ENCODE results near the gene GHR.

The GHR gene

DNA sequence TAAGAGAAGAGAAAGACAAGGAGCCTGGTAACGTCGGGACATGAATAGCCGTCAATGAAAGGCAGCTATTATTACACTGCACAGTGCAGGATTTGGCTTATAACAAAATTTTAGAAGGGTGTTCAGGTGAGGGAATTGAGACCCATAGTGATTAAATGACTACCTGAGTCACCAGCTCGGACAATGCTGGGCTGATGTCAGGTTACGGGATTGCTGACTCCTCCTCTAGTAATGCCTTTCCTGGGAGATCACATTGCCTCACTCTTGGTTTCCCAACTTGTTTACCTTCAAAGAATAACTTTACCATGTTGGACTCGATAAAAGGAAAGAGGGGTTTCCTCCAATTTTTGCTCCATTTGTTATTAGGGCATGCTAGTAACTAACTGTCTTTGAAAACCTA is 132.6 kb downstream of the GHR start:
- TF ChIP-seq, protein P1, sequence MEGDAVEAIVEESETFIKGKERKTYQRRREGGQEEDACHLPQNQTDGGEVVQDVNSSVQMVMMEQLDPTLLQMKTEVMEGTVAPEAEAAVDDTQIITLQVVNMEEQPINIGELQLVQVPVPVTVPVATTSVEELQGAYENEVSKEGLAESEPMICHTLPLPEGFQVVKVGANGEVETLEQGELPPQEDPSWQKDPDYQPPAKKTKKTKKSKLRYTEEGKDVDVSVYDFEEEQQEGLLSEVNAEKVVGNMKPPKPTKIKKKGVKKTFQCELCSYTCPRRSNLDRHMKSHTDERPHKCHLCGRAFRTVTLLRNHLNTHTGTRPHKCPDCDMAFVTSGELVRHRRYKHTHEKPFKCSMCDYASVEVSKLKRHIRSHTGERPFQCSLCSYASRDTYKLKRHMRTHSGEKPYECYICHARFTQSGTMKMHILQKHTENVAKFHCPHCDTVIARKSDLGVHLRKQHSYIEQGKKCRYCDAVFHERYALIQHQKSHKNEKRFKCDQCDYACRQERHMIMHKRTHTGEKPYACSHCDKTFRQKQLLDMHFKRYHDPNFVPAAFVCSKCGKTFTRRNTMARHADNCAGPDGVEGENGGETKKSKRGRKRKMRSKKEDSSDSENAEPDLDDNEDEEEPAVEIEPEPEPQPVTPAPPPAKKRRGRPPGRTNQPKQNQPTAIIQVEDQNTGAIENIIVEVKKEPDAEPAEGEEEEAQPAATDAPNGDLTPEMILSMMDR (IDR thresholded peaks at IDR 0.05): no peak

DNA sequence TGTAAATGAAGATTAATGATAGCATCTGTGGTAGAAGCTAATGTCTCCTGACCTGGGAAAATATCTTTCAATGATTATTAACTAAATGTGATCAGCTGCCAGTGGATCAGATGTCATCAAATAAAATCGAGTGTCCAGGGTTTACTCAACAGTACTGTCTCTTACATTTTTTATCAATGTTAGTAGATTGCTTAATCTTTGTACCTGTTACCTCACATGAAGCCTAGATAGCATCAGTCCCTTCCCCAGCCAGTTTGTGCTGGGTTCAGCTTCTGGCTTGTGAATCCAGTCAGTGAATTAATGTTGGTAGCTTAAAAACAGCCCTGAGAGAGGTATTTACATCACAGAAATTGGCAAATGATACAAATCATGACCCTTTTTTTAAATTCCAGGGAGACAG is 134.4 kb downstream of the GHR start:
- TF ChIP-seq, protein P1 (IDR thresholded peaks at IDR 0.05): no peak

DNA sequence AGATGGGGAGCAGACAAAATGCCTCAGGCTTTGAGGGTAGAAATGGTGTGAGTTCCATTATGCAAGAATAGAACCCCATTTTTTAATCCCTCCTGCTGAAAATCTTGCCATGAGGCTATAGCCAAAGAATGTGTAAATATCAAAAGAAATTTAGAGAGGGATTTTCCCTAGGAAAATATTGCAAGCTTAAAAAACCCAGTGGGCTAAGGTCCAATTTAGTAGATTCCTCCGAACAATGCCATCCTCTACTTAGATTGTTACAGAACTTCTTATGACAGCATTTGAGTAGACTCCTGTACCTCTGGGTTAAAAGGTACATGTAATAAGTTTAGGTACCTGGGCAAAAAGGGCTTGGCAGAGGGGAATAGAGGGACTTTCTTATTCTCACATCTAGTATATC is 138.4 kb downstream of the GHR start:
- TF ChIP-seq, protein P1 (IDR thresholded peaks at IDR 0.05): no peak

DNA sequence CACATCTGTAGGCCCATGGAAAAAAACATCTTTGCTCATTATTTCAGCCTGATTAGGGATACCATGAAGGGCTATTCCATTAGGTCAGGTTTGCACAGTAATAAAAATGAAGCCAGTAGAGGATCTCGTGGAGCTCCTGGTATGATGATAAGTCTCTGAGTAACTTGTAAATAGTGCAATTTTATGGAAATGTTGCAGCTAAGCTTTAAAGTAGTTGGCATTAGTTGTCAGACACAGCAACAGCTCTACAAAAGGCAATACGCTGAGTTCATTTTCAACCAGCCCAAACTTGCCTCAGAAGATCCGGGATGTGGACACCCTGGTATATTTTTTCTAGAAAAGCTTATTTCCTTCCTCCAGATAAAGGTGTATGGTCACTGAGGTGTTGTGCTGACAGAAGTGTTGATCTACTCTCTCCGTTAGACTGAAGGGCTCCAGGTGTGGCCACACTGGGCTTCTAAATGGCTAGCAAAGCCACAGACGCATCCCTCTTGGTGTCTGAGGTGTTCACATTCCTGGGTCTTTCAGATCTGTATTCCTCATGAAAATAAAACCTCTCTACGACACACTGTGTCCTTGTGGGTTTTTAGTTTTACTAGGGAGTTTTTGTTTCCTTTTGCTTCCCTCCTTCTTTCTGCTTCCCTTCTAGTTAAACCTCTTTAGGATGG is 141.6 kb downstream of the GHR start:
- TF ChIP-seq, protein P1 (IDR thresholded peaks at IDR 0.05): no peak

DNA sequence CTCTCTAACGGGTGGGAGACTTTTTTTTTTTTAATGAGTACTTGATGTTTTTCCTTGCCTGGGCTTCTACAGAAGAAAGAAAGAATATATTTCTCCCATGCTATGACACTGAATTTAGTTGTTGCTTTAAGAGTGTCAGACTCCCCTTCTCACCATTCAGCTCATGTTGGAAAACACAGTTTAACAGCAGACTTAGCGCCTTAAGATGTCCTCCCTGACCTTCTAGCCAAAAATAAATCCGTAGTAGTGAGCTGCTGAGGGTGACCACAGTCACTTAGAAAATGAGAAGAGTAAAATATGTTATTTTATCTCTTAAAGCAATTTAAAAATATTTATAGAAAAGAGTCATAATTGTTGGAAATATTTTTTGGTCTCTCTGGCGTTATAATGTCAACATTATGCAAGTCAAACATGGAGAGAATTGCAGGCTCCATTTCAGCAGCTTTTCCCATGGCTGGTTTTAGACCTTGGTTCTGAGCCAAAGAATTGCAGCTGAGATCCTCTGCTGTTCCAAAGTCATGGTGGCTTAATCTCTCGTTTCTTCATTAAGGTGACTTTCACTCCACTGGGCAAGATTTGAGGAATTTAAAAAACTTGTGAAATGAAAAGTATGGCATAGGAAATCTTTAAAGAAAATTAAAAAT is 143.5 kb downstream of the GHR start:
- TF ChIP-seq, protein P1 (IDR thresholded peaks at IDR 0.05): no peak

DNA sequence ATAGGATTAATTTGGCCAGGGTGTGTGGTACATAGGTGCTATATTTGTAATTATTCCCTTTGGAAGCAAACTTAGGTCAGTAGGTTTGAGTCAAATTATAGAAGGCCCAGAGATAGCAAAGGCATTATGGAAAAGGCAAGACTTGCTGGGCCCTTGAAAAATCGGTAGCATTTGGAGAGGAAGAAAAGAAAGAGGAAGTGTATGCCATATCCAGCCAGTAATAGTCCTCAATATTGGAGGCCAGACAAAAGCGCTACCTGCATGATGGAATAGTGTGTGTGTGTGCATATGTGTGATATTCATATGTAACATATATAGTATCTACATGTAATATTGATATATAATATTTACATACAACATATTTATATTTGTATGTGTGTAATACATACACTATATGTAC is 146.1 kb downstream of the GHR start:
- TF ChIP-seq, protein P1 (IDR thresholded peaks at IDR 0.05): no peak

DNA sequence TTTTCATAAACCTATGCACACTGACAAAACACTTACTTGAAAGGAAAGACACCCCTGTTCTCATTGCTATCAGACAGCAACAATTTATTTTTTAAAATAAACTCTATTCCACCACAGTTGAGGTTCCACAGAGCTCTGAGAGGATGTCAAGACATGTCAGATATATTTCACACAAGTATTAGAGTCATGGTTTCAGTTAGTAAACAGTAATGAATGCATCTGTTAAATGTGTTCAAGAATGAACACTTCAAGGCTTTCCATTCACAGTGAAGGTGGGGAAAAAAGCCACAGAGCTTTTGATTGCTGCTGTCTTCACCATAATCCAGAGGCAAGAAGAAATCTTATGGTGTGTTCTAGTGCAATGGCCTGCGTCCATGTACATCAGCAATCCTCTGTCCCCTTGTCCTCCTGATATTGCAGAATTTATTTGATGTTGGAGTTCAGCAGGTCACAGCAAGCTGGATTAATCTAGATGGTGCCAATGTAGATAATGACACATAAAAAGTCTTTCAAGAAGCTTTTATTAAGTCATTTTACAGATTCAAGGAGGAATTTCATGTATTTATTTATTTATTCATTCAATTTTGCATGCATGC is 146.8 kb downstream of the GHR start:
- TF ChIP-seq, protein P1 (IDR thresholded peaks at IDR 0.05): no peak

Data from LNCAP (cell line).